Measurements from ENCODE around the gene TTYH2. TPM values are rescaled to one million over a fixed set of nuclear protein-coding genes. Genes with fewer than 3 reads are reported as not detected.

Gene TTYH2
- polyA plus RNA-seq, 1 of the 3 experiments (the other 2 are of a cell fraction) = 16.1 TPM

DNA sequence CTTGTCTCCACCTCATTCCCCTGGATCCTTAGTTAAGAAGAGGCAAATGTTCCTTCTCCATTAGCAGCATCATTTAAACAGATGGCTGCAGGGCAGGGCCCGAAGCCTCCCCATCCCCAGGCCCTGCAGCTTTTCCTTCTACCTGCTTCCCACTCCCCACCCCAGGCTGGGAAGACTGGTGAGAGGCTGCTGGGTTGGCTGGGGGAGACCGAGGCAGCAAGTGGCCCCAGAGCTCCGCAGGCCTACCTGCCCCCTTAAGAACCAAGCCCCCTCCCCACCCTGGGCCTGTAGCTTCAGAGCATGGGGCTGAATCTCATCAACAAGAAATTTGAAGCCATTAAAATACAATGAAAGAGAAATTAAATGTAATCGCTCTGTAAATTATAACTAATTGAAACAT, 32.0 kb upstream of the TTYH2 start:
- Histone ChIP-seq H3K36me3 (replicated peaks in 1 of 2; ENCODE audit: control insufficient read depth in 1 of 2, insufficient read depth in 2 of 2, low read length in 1 of 2) (no peaks in the 10 kb centered on the region), H3K4me2 (no peak overlapping the region), H2AFZ (ENCODE audit: low read depth) (no peak overlapping the region), H3K27me3 (ENCODE audit: insufficient read depth) (no peaks in the 10 kb centered on the region), H3F3A (replicated peaks; ENCODE audit: insufficient read depth) (no peaks in the 10 kb centered on the region), H3K4me1 (ENCODE audit: control insufficient read depth in 1 of 2, insufficient read depth in 2 of 2, low read depth in 1 of 2, low read length in 1 of 2) (peaks cover 0 to 5% of the 10 kb centered on the region in 2 experiments; a peak in 1 of 4 replicates), H3K4me3 (ENCODE audit: low read depth in 2 of 2, low read length in 1 of 2) (no peak overlapping the region), H3K79me2 (ENCODE audit: insufficient read depth) (no peaks in the 10 kb centered on the region), H3K9ac (no peak overlapping the region), H3K27ac (ENCODE audit: low read depth in 2 of 2, low read length in 1 of 2) (no peak overlapping the region), H3K9me2 (no peaks in the 10 kb centered on the region), H4K20me1 (ENCODE audit: insufficient read depth) (no peaks in the 10 kb centered on the region), H3K9me3 (no peaks in the 10 kb centered on the region)
- 37% methylated on average over 4 of the region's 4 CpGs for WGBS (ENCODE audit: low lambda C conversion rate)
- no peak for DNase-seq
- POLR2A ChIA-PET = interaction anchor here (0.6 kb wide), 1 partner anchor 312 kb away, joined by 3 read pairs; no protein-coding TSS in a partner anchor
- no peak for TF ChIP-seq RXRA (IDR thresholded peaks at IDR 0.05; ENCODE audit: borderline replicate concordance, low read depth)
- TF ChIP-seq RFX5 (IDR thresholded peaks at IDR 0.05; ENCODE audit: low read length) = no peak
- no peak for TF ChIP-seq SMC3 (IDR thresholded peaks at IDR 0.05; ENCODE audit: low read depth, low read length)
- no peak for TF ChIP-seq TCF12 (IDR thresholded peaks at IDR 0.05)
- no peak for TF ChIP-seq MXI1 (IDR thresholded peaks at IDR 0.05; ENCODE audit: low read depth, low read length)
- TF ChIP-seq, protein P1, sequence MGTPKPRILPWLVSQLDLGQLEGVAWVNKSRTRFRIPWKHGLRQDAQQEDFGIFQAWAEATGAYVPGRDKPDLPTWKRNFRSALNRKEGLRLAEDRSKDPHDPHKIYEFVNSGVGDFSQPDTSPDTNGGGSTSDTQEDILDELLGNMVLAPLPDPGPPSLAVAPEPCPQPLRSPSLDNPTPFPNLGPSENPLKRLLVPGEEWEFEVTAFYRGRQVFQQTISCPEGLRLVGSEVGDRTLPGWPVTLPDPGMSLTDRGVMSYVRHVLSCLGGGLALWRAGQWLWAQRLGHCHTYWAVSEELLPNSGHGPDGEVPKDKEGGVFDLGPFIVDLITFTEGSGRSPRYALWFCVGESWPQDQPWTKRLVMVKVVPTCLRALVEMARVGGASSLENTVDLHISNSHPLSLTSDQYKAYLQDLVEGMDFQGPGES (IDR thresholded peaks at IDR 0.05; ENCODE audit: low read depth, low read length) = no peak
- no peak for TF ChIP-seq FOXJ3 (CRISPR knock-in tag; IDR thresholded peaks at IDR 0.05)
- no peak for TF ChIP-seq NRF1 (IDR thresholded peaks at IDR 0.05; ENCODE audit: low read depth, low read length)
- TF ChIP-seq TAF1 (IDR thresholded peaks at IDR 0.05; ENCODE audit: borderline replicate concordance, low read depth, low read length) = no peak
- no peak for TF ChIP-seq FOSL2 (IDR thresholded peaks at IDR 0.05; ENCODE audit: borderline replicate concordance, low read depth)
- TF ChIP-seq TEAD4 (IDR thresholded peaks at IDR 0.05; ENCODE audit: borderline replicate concordance, insufficient read depth) = no peak
- no peak for TF ChIP-seq POLR2AphosphoS5 (IDR thresholded peaks at IDR 0.05; ENCODE audit: low read depth, low read length)
- TF ChIP-seq, protein P2, sequence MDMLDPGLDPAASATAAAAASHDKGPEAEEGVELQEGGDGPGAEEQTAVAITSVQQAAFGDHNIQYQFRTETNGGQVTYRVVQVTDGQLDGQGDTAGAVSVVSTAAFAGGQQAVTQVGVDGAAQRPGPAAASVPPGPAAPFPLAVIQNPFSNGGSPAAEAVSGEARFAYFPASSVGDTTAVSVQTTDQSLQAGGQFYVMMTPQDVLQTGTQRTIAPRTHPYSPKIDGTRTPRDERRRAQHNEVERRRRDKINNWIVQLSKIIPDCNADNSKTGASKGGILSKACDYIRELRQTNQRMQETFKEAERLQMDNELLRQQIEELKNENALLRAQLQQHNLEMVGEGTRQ (IDR thresholded peaks at IDR 0.05; ENCODE audit: borderline replicate concordance, low read depth, low read length) = no peak
- TF ChIP-seq RCOR1 (IDR thresholded peaks at IDR 0.05; ENCODE audit: low read length) = no peak
- no peak for TF ChIP-seq GATA2 (CRISPR knock-in tag; IDR thresholded peaks at IDR 0.05)
- no peak for TF ChIP-seq ELF1 (IDR thresholded peaks at IDR 0.05)
- TF ChIP-seq, protein P3, sequence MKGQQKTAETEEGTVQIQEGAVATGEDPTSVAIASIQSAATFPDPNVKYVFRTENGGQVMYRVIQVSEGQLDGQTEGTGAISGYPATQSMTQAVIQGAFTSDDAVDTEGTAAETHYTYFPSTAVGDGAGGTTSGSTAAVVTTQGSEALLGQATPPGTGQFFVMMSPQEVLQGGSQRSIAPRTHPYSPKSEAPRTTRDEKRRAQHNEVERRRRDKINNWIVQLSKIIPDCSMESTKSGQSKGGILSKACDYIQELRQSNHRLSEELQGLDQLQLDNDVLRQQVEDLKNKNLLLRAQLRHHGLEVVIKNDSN (IDR thresholded peaks at IDR 0.05; ENCODE audit: borderline replicate concordance, low read depth) = no peak
- CTCF ChIA-PET = interaction anchor here (1.0 to 18.5 kb wide), 10 partner anchors 10 to 752 kb away, joined by 3 to 284 read pairs (median 8); partner anchors contain the start of gene RPL38

Data from SK-N-SH (cell line).